HG03460 (cell line): Measurements from ENCODE around the gene THAP4.
"Not testable (repeated sequence)": the region's sequence is repeated elsewhere in the genome, so short reads cannot be mapped to it uniquely, and the experiment has no call there.

ENCODE experiments used
- ATAC-seq: cut with Tn5 transposase; IDR thresholded peaks from one replicate; pipeline ENCODE4 v1.9.1; 2021; ENCODE audit not compliant: unreplicated experiment

THAP4 gene

DNA sequence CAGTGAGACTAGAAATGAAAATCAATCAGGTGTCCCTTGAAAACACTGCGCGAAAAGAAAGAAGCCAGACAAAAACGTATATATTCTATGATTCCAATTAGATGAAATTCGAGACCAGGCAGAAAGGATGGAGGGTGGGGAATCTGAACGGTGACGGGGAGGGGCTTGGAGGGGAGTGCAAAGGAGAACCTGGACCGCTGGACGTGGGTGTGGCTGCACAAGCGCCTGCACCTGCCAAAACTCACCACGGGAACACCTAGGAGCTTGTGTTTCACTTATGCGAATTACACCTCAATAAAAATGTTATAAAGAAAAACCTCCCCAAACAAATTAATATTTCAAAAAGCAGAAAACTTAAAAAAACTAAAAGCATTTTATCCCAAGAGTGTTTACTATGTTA lies 21.9 kb downstream of the THAP4 start:
- ATAC-seq: no peak

DNA sequence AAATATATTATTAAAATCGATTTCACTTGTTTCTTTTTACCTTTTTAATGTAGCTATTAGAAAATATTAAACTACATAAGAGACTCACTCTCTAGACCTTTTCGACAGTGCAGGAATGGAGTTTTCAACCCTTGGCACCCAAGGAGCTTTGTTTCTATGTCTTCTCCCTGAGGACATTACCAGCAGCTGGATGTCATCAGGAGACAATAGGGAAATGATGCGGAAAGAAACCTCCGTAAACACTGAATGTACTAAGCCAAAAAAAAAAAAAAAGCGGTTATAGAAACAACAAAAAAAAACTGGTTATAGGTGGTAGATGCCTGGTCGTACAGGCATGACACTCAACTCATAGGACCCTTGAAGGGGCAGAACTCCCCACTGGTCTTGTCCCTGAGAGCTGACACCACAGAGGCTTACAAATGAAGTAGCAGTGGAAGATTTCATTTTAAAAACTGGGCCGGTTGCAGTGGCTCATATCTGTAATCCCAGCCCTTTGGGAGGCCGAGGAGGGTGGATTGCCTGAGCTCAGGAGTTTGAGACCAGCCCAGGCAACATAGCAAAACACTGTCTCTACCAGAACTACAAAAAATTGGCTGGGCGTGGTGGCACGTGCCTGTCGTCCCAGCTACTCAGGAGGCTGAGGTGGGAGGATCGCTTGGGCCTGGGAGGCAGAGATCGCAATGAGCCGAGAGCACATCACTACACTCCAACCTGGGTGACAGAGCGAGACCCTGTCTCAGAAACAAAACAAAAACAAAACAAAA lies 23.8 kb downstream of the THAP4 start:
- no peak for ATAC-seq

DNA sequence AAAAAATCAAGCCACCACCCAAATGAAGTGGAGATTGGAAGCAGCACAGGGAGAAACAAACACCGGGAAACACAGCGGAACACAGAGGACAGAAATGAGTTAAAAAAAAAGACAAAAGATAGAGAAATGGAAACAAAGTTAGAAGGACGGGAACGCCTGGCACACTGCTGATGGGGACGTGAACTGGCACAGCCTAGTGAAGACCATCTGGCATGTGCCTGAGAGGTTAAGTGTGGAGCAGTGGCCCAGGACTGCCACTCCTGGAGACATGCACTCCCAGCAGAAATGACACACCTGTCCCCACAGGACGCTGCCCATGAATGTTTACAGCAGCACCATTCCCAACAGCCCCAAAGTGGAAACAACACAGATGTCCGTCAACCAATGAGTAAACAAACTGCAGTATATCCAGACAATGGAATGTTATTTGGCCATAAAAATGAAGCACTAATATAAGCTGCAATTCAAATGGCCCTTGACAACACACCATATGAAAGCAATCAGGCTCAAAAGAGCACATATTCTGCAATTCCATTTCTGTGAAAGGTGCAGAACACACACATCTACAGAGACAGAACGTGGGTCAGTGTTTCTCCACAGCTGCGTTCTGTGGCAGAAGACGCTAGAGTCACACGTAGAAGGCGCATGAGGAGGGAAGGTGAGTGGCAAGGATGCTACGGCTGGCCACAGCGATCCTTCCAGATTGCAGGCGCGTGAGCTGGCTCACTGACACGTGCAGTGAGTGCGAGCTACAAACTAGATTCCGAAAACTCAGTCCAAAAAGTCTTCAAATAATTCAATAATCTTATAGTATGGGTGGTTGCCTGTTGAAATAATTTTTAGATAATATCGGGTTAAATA lies 24.6 kb downstream of the THAP4 start:
- ATAC-seq: no peak

DNA sequence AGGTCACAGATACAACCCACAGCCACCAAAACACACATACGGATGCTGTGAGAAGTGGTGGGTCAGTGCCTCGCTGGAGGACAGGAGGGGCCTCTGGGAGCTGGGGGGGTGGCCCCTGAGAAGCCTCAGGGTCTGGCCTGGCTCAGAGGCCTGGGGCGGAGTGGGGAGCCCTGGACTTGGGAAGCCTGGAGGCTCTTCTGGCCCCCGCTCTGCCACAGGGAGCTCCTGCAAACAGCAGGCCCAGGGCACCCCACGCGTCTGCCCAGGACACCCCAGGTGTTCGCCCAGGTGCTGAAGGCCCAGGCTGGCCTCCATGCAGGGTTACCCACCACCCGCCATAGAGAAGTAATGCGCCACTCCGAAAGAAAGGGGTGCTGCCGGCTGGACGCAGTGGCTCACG lies 25.9 kb downstream of the THAP4 start:
- no peak for ATAC-seq

DNA sequence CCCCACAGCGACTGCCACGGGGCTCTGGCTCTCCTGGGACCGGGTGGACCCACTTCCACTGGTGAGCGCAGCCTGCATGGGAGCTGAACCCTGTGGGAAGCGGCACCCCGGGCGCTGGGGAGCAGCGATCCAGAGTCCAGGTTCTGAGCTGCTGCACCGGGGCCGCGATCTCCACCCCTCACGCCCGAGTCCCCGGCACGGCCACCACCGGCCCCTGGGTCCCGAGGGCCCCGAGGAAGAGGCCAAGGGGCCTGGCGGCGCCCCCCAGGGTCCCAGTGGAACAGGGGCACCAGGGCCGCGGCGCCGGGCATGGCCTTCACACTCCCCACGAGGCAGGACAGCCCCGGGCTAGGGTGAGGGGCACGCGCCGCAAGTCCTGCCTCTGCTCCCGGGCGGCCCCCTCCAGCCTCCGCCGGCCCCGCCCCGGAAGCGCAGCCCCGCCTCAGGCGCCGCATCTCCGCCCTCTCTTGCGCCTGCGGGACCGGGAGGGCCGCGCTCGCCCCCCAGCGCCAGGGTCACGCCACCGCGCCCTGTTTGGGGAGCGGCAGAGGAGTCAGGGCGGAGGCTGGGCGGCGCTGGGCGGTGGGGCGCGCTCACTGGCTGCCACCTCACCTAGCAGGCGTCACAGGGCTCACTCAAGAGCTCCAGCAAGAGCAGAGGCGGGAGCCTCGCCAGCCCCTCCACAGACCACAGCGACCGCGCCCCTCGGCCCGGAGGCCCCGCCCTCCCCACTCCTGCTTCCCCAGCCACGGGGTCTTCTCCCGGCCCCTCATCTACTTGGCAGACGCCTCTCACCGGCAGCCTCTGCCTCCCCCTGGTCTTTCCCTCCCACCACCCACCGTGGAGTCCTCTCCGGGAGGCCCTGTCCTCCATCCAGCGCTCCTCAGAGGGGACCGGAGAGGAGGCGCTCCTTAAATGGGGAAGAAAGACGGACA lies 26.8 kb downstream of the THAP4 start:
- peak; percentile 96 for ATAC-seq

DNA sequence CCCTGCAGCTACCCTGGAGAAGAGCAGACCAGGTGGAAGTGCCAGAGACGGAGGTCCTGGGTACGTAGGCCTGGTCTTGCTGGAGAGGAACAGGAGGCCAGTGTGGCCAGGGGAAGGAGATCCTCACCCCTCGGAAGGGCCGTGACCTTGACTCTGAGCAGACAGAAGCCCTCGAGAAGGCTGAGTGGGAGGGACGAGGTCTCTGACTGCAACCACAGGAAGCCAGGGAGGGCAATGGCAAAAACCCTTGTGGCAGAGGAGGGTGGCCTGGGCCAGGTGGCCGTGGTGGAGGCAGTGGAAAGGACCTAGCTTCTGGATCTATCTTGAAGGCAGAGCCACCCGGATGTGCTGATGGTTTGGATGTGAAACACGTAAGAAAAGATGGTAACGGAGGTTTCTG lies 28.1 kb downstream of the THAP4 start:
- no peak for ATAC-seq

DNA sequence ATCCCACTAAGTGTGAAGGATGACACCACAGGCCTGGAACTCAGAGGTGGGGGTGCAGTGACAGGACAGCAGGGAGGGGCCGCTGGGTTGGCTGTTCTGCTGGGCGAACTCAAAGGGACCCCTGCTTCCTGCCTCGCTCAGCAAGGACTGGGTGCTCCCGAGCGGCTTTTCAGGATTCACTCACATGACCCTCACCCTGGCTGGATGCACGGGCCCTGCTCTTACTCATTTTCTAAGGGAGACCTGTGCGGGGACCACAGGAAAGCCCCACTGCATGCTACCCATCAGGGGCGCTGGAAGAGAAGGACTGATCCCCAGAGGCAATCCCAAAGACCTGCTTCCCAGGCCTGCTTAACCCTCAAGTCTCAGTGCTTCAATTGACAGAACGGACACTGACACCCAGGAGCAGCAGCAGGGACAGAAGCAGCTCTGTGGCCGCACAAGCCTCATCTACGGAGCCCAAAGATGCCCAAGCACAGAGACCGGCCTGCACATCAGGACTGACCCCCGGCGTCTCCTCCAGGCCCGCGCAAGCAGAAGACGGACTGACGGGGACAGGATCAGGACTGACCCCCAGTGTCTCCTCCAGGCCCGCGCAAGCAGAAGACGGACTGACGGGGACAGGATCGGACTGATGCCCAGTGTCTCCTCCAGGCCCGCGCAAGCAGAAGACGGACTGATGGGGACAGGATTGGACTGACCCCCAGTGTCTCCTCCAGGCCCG lies 29.6 kb downstream of the THAP4 start:
- ATAC-seq: no peak

DNA sequence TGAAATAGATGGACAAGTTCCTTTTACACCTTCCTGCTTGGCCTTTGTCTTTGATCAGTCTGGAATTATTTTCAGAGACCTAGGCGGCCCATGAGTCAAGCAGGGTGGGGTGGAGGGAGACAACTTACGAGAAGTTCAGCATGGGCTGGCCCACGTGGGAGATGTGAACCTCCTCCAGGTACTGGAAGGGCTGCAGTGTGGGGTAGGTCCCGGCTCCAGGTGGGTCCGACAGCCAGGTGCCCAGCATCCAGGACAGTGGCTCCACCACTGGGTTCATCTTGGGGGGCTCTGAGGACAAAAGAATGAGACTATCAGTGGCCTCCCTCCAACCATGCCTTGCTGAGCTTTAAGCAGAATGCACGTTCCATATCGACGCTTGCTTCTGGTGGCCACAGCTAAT lies 30.8 kb downstream of the THAP4 start:
- ATAC-seq: no peak

DNA sequence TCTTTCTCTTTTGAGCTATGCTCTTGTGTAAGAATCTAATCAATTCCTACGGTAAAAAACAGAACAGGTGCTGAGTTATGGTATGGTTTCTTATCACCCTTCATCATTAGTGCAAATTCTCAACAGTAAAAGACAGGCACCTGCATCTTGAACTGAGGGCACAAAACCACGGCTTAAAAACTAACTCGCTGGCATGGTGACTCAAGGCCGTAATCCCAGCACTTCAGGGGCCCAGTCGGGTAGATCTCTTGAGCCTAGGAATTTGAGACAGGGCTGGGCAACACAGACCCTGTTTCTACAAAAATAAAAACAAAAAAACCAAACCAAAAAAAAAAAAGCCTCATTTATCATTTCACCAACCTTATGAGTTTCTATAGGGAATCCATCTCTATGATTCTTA lies 33.3 kb downstream of the THAP4 start:
- no peak for ATAC-seq

DNA sequence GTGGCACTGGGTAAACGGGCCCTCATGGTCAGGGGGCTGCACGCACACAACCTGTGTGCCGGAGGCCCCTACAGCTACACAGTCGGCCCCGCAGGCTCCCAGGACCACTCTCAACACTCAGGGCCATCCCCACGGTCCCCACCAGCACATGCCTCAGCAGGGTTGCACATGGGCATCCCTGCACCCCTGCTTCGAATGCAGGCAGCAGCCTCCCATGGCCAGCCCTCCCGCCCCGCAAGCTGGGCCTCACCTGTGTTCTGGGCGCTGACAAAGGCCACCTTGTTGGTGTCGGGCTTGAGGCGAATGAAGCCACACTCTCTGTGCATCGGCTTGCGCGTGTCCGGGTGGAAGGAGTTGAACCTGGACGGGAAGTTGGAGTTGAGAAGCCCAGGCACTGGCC lies 34.2 kb downstream of the THAP4 start:
- no peak for ATAC-seq

DNA sequence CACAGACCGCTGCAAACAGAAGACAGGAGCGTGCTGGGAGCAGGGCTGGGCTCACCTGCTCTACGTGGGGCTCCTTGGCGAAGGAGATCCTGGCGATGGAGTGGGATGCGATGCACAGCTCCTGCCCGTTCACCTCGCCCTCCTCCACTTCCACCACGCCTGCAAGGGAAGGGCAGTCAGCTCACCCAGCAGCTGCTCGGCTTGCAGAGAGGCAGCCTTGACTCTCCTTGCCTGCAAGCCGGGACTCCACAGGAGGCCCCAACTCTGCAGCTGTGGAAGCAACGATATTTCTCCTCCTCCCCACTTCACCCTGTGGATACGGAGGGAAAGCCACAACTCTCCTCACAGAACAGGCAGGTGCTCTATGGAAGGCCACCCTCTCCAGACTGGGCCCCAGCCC lies 35.1 kb downstream of the THAP4 start:
- no peak for ATAC-seq

DNA sequence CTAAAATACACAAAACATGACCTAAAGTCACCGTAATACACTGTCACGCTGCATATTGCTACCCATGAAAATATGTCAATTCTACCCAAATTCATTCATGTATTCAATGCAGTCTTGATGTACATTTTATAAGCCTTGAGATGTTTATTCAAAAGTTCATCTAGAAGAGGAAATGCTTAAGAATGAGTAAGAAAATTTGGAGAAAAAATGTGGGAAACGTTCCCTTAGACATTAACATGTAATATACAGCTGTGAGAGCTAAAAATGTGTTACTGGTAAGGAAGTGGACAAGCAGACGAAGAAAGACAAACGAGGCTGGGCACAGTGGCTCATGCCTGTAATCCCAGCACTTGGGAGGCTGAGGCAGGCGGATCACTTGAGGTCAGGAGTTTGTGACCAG lies 37.3 kb downstream of the THAP4 start:
- no peak for ATAC-seq

DNA sequence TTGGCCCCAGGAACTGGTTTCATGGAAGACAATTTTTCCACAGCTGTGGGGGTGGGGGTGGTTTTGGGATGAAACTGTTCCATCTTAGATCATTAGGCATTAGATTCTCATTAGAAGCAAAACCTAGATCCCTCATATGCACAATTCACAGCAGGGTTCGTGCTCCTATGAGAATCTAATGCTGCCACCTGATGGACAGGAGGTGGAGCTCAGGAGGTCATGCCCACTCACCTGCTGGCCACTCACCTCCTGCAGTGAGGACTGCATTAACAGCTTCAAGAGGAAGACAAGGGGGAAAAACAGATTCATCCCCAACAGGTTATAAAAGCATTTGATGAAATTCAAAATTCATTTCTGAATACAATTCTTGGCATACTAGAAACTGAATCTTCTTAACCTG lies 38.5 kb downstream of the THAP4 start:
- no peak for ATAC-seq

DNA sequence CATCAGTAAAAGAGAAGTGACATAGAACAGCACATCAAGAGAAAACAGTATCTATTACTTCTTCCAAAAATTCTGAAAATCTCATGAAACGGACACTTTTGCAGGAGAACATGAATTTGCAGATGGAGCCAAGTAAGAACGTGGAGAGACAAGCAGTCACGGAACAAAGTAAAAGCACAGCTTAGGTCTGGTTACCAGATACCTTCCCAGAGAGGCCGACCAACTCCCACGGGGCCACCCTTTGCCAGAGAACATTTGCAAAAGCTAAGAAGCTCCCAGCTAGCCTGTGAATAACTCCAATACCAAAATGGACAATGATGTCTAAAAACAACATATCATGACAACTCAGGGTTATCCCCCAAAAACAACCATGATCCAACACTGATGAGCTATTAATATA lies 38.9 kb downstream of the THAP4 start:
- no peak for ATAC-seq

DNA sequence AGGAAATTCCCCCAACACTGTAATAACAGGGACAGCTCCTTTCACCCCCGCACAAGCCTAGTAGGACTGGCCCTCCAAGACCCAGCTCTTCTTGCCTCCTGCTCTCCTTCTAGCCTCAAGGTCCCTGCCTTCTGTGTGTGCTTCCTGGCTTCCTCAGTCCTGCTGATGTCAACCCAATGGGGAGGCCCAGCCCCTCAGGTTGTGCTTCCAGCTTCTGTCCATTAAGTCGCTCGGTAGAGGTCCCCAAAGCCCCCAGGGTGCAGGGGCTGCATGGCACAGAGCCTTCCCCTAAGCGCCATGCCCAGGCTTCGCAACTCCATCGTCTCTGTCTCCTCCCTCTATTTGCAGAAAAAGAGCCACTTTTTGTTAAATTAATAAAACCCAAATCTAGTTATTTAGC lies 39.4 kb downstream of the THAP4 start:
- no peak for ATAC-seq

DNA sequence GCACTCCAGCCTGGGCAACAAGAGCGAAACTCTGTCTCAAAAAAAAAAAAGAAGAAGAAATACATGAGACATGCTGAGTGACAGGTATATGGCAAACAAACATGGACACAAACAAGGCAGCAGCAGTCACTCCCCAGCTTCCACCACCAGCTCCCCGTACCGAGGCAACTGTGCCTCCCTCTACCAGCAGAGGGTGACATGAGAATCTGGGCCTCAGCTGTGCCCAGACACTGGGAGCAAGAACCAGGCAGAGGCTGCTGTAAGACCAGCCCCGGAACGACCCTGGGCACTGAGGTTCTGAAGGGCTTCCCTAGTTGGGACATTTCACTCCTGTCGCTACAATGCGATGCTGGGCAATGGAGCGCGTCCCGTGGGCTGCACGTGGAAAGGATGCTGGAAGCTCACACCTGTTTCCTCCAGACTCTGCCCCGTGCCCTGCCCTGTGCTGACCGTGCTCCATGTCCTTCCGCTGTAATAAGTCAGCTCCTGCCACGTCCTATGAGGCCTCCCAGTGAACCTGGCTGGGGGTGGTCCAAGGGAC lies 41.3 kb downstream of the THAP4 start:
- no peak for ATAC-seq

DNA sequence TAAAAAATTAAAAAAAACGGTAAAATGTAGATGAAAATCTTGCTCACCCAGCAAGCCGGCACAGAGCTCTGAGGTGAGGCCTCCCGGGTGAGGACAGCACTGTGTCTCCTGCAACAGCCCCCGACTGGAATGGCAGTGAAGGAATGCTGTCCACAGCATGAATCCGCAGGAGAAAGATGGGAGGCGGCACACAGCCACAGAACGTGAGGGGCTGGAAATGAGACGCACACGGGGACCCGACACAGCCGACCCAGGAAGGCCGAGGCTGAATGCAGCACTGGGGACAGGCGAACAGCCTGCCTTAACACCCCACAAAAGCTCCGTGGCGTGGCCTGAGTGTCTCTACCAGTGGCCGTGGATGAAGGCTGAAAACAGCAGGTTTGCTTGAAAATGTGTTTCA lies 43.7 kb downstream of the THAP4 start:
- ATAC-seq: no peak

DNA sequence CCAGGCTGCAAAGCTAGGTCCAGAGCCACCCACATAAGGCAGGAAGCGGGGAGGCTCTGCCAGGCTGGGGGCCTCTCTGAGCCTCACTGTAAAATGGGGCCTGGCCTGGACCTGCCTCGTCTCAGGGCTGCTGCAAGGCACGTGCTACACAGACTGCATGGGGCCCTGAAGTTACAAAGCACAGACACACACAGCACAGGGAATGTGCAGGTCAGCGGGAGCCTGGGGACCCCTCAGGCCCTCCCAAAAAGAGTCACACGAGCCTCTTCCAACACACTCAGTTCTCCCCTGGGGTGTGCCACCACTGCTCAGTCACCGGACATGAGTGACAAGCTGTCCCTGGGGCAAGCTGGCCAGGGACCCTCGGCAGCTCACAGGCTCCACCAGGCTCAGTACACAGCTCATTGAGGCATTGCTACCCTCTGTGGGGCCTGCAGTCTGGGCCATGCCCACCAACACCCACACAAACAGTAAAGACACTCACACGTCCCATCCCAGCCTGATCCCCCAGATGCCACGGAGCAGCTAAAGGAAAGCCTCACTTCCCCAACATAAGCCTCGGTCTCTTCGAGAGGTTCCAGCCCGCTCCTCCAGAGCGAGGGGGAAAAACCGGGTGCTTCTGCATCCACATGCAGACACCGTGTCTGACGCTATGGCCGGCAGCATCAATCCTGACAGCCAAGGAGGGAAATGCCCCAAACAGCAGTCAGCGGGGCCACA lies 44.7 kb downstream of the THAP4 start:
- no peak for ATAC-seq

DNA sequence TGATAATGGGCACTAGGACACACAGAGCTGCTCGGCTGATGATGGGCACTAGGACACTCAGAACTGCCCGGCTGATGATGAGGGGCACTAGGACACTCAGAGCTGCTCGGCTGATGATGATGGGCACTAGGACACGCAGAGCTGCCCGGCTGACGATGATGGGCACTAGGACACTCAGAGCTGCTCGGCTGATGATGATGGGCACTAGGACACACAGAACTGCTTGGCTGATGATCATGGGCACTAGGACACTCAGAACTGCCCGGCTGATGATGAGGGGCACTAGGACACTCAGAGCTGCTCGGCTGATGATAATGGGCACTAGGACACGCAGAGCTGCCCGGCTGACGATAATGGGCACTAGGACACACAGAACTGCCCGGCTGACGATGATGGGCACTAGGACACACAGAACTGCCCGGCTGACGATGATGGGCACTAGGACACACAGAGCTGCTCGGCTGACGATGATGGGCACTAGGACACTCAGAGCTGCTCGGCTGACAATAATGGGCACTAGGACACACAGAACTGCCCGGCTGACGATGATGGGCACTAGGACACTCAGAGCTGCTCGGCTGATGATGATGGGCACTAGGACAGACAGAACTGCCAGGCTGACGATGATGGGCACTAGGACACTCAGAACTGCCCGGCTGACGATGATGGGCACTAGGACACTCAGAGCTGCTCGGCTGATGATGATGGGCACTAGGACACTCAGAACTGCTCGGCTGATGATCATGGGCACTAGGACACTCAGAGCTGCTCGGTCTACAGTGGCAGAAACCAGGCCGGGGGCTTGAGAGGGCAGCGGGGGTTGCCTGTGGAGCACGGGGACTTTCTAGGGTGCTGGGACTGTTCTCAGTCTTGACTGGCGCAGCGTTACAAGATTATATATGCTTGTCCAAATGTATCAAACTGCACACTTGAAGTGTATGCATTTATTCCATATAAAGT lies 46.2 kb downstream of the THAP4 start:
- not testable (repeated sequence) for ATAC-seq
